HEK293T (cell line): ENCODE results near the gene FLNB.

ENCODE experiments used
- CTCF ChIA-PET: fragments of 350-600 bp; formaldehyde crosslinking; extraction: SDS; loops from one replicate; lab custom pipeline; 2021; ENCODE audit warnings: antibody characterized with exemption, inconsistent platforms; lab: Yijun Ruan, JAX
- POLR2A ChIA-PET: fragments of 350-600 bp; formaldehyde crosslinking; extraction: SDS; loops from one replicate; lab custom pipeline; 2020; ENCODE audit warnings: antibody characterized with exemption, inconsistent platforms; lab: Yijun Ruan, JAX
- DNase-seq: peaks from one replicate; pipeline ENCODE4 v3.0.0; 2012; ENCODE audit warnings: mixed read lengths; ENCODE audit errors: extremely low spot score
- ARNT ChIP-seq: fragments of 450-650 bp; IDR thresholded peaks from 2 replicates; pipeline ENCODE4 v1.6.1; 2017; ENCODE audit warnings: mild to moderate bottlenecking
- BHLHE40 ChIP-seq: fragments of 450-650 bp; IDR thresholded peaks from 2 replicates; pipeline ENCODE4 v1.6.1; 2016; ENCODE audit warnings: mild to moderate bottlenecking, moderate library complexity, borderline replicate concordance
- CTBP1 ChIP-seq: fragments of 450-650 bp; IDR thresholded peaks from 2 replicates; pipeline ENCODE4 v1.6.1; 2016; ENCODE audit warnings: borderline replicate concordance
- ELF4 ChIP-seq: fragments of 450-650 bp; IDR thresholded peaks from 2 replicates; pipeline ENCODE4 v1.6.1; 2017; ENCODE audit warnings: antibody characterized with exemption
- FOXA1 ChIP-seq: fragments of 450-650 bp; IDR thresholded peaks from 2 replicates; pipeline ENCODE4 v1.6.1; 2016; ENCODE audit warnings: mild to moderate bottlenecking
- FOXK2 ChIP-seq: fragments of 450-650 bp; IDR thresholded peaks from 2 replicates; pipeline ENCODE4 v1.6.1; 2016; ENCODE audit warnings: mild to moderate bottlenecking
- FOXM1 ChIP-seq: fragments of 450-650 bp; IDR thresholded peaks from 2 replicates; pipeline ENCODE4 v1.6.1; 2017; ENCODE audit warnings: mild to moderate bottlenecking, borderline replicate concordance
- HDGF ChIP-seq: fragments of 450-650 bp; IDR thresholded peaks from 2 replicates; pipeline ENCODE4 v1.6.1; 2017; ENCODE audit warnings: antibody characterized with exemption, borderline replicate concordance
- L3MBTL2 ChIP-seq: fragments of 450-650 bp; conservative IDR thresholded peaks from 2 replicates; pipeline ENCODE4 v1.6.1; 2016; ENCODE audit warnings: mild to moderate bottlenecking
- LEF1 ChIP-seq: fragments of 450-650 bp; IDR thresholded peaks from 2 replicates; pipeline ENCODE4 v1.6.1; 2017; ENCODE audit warnings: mild to moderate bottlenecking, borderline replicate concordance
- NFRKB ChIP-seq: fragments of 450-650 bp; IDR thresholded peaks from 2 replicates; pipeline ENCODE4 v1.6.1; 2016; ENCODE audit warnings: mild to moderate bottlenecking, moderate library complexity
- SP1 ChIP-seq: fragments of 450-650 bp; IDR thresholded peaks from 2 replicates; pipeline ENCODE4 v1.6.1; 2017
- SUZ12 ChIP-seq: fragments of 450-650 bp; IDR thresholded peaks from 2 replicates; pipeline ENCODE4 v1.6.1; 2016; ENCODE audit warnings: mild to moderate bottlenecking
- TARDBP ChIP-seq: fragments of 450-650 bp; IDR thresholded peaks from 2 replicates; pipeline ENCODE4 v1.6.1; 2016
- ZNF384 ChIP-seq: fragments of 450-650 bp; IDR thresholded peaks from 2 replicates; pipeline ENCODE4 v1.6.1; 2016
- TF ChIP-seq, protein P1 (sequence below): fragments of 450-650 bp; IDR thresholded peaks from 2 replicates; pipeline ENCODE4 v1.6.1; 2016

The FLNB gene

DNA sequence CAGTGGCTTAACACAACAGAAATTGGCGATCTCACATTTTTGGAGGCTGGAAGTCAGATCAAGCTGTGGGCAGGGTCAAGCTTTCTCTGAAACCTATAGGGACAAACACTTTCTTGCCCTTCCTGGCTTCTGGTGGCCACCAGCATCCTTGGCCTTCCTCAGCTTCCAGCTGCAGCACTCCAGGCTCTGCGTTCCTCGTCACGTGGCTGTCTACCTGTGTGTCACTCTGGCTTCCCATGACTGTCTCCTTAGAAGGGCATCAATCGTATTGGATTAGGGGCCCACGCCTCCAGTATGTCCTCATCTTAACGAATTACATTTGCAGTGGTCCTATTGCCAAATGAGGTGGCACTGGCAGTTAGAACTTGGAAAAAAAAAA, 176.7 kb downstream of the FLNB start:
- DNase-seq: no peak
- POLR2A ChIA-PET: interaction anchor here (0.9 kb wide), 1 partner anchor 121 kb away, joined by 3 read pairs; the partner anchor contains the start of genes HTD2 and RPP14
- TF ChIP-seq L3MBTL2: no peak
- TF ChIP-seq BHLHE40: no peak
- TF ChIP-seq, protein P1, sequence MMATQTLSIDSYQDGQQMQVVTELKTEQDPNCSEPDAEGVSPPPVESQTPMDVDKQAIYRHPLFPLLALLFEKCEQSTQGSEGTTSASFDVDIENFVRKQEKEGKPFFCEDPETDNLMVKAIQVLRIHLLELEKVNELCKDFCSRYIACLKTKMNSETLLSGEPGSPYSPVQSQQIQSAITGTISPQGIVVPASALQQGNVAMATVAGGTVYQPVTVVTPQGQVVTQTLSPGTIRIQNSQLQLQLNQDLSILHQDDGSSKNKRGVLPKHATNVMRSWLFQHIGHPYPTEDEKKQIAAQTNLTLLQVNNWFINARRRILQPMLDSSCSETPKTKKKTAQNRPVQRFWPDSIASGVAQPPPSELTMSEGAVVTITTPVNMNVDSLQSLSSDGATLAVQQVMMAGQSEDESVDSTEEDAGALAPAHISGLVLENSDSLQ: no peak
- TF ChIP-seq NFRKB: no peak
- no peak for TF ChIP-seq LEF1
- no peak for TF ChIP-seq CTBP1
- no peak for TF ChIP-seq ZNF384
- TF ChIP-seq SUZ12: no peak
- no peak for TF ChIP-seq SP1
- no peak for TF ChIP-seq FOXA1
- TF ChIP-seq ARNT: no peak
- no peak for TF ChIP-seq FOXM1
- TF ChIP-seq ELF4: no peak
- TF ChIP-seq HDGF: no peak
- TF ChIP-seq TARDBP: no peak
- TF ChIP-seq FOXK2: no peak
- CTCF ChIA-PET: interaction anchor here (1.8 kb wide), 1 partner anchor 121 kb away, joined by 4 read pairs; the partner anchor contains the start of genes HTD2 and RPP14

DNA sequence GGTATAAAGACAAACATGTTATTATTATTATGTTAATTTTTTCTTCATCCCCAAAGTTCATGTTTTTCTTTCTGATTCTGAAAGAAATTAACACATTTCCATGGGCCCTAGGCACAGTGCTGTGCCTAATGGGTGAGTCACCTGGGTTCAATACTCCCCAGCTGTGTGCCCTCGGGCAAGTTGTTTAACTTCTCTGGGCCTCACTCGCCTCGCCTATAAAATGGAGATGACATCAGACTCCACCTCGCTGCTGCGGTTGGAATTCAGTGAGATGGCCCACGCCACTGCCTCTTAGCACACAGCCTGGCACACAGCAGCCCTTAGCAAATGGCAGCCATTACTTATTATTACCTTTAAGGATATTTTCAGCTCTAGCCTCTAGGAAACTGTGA, 179.9 kb downstream of the FLNB start:
- CTCF ChIA-PET: interaction anchor here (0.6 to 3.8 kb wide), 8 partner anchors 11 to 426 kb away, joined by 3 to 21 read pairs (median 4); partner anchors contain the start of genes HTD2 and RPP14
- no peak for DNase-seq
- POLR2A ChIA-PET: interaction anchor here (2.9 kb wide), 1 partner anchor 118 kb away, joined by 16 read pairs; the partner anchor contains the start of genes HTD2 and RPP14
- no peak for TF ChIP-seq BHLHE40
- TF ChIP-seq FOXA1: no peak
- TF ChIP-seq L3MBTL2: no peak
- no peak for TF ChIP-seq ELF4
- TF ChIP-seq ARNT: no peak
- TF ChIP-seq ZNF384: no peak
- no peak for TF ChIP-seq FOXK2
- TF ChIP-seq CTBP1: no peak
- TF ChIP-seq LEF1: no peak
- no peak for TF ChIP-seq HDGF

DNA sequence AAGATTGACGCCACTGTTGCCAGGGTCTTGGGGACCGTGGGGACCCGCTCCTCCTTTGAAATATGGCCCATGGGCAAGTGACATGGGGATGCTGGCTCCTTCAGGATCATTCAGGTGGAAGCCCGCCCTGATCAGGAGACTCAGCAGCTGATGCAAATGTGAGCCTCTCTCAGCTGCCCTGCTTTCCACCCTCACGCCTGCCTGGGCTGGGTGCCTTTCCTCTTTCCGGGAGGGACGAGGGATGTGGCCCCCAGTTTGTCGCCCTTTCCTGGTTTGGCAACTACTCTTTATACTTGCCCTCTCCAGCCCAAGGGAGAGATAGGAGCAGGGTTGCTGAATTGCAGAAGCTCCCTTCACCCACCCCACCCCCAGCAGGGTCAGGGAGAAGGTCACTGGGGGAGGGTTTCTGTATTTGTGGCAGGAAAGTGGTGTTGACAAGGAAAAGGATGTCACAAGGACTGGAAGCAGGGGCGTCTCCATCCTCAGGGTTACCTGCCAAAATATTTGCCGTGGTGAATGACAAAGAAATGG, 180.8 kb downstream of the FLNB start:
- TF ChIP-seq NFRKB (no peak), FOXA1 (no peak), FOXK2 (no peak), SUZ12 (no peak), ELF4 (no peak), BHLHE40 (no peak), L3MBTL2 (no peak), LEF1 (no peak), HDGF (no peak), ZNF384 (no peak), TARDBP (no peak)
- POLR2A ChIA-PET: interaction anchor here (2.9 kb wide), 1 partner anchor 118 kb away, joined by 16 read pairs; the partner anchor contains the start of genes HTD2 and RPP14
- CTCF ChIA-PET: interaction anchor here (1.0 to 3.8 kb wide), 6 partner anchors 12 to 117 kb away, joined by 3 to 21 read pairs (median 10); partner anchors contain the start of genes HTD2 and RPP14
- DNase-seq: no peak

DNA sequence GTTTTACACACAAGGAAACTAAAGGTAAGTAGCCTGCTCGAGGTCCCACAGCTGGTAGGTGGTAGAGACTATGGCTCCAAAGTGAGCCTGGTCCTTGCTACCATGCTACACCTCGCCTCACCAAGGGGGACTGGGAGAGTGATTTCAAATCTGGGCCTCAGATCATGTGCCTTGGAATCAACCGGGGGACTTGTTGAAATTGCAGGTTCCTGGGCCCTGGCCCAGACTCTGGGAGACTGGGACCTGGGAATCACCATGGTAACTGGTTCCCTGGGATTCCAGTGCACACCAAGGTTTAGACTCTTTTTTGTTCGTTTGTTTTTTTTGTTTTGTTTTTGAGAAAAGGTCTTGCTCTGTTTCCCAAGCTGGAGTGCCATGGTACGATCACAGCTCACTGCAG, 181.5 kb downstream of the FLNB start:
- CTCF ChIA-PET: interaction anchor here (2.3 to 3.8 kb wide), 3 partner anchors 12 to 117 kb away, joined by 6 to 21 read pairs (median 15); partner anchors contain the start of genes HTD2 and RPP14
- POLR2A ChIA-PET: interaction anchor here (2.9 kb wide), 1 partner anchor 117 kb away, joined by 16 read pairs; the partner anchor contains the start of genes HTD2 and RPP14
- DNase-seq: no peak
- TF ChIP-seq TARDBP: no peak
- TF ChIP-seq LEF1: no peak
- TF ChIP-seq SUZ12: no peak
- no peak for TF ChIP-seq FOXK2
- TF ChIP-seq ARNT: no peak

DNA sequence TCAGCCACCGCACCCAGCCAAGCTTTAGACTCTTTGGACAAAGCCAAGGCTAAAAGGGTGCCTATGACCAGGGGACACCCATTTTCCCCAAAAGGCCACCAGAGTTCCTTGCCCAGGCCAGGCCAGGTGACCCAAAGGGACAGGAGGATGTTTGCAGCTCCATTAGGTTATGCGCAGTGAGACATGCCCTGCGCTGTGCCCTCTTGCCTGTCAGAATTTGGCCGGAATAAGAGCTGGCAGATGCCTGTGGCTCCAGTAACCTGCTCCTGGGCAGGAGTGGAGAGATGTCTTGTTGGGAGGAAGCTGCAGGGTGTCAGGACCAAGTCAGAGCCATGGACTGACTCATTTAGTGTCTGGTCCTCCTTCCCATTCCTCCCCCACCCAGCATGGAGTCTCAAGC, 182.1 kb downstream of the FLNB start:
- DNase-seq: no peak
- ChIA-PET CTCF (interaction anchor here (0.6 to 3.8 kb wide), 3 partner anchors 13 to 326 kb away, joined by 6 to 15 read pairs (median 7); no protein-coding TSS in a partner anchor), POLR2A (interaction anchor here (2.9 kb wide), 1 partner anchor 116 kb away, joined by 16 read pairs; the partner anchor contains the start of genes HTD2 and RPP14)

DNA sequence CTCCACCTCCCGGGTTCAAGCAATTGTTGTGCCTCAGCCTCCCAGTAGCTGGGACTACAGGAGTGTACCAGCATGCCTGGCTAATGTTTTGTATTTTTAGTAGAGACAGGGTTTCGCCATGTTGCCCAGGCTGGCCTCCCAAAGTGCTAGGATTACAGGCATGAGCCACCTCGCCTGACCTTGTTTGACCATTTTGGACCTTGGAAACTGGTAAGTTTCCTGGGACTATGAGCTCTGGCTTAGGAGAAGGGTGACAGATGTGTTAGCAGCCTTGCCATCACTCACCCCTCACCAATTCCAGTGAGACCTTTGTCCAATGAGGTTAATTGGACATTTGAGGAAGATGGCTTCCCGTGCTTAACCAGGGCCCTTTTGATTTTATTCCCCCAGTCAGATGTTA, 182.7 kb downstream of the FLNB start:
- no peak for TF ChIP-seq L3MBTL2
- TF ChIP-seq ZNF384: no peak
- no peak for TF ChIP-seq SP1
- no peak for TF ChIP-seq NFRKB
- TF ChIP-seq, protein P1: no peak
- no peak for TF ChIP-seq ELF4
- no peak for TF ChIP-seq SUZ12
- no peak for TF ChIP-seq LEF1
- no peak for TF ChIP-seq FOXM1
- no peak for TF ChIP-seq CTBP1
- TF ChIP-seq ARNT: no peak
- TF ChIP-seq TARDBP: no peak
- no peak for TF ChIP-seq HDGF
- no peak for TF ChIP-seq FOXA1
- TF ChIP-seq FOXK2: no peak
- no peak for TF ChIP-seq BHLHE40
- ChIA-PET CTCF (interaction anchor here (0.6 to 3.8 kb wide), 3 partner anchors 13 to 327 kb away, joined by 6 to 15 read pairs (median 7); no protein-coding TSS in a partner anchor), POLR2A (no interaction called here)
- DNase-seq: no peak

More for the DNA sequence above, 182.1 kb downstream of the FLNB start:
- TF ChIP-seq TARDBP: no peak
- no peak for TF ChIP-seq SUZ12
- no peak for TF ChIP-seq FOXK2
- TF ChIP-seq, protein P1: no peak
- no peak for TF ChIP-seq NFRKB
- TF ChIP-seq FOXM1: no peak
- no peak for TF ChIP-seq SP1
- no peak for TF ChIP-seq LEF1
- TF ChIP-seq FOXA1: no peak
